ENCODE data around the gene NAV2.

GRCh38 chr11:20031155-20032001, 318.7 kb downstream of the NAV2 start:
- TF ChIP-seq, protein P1, sequence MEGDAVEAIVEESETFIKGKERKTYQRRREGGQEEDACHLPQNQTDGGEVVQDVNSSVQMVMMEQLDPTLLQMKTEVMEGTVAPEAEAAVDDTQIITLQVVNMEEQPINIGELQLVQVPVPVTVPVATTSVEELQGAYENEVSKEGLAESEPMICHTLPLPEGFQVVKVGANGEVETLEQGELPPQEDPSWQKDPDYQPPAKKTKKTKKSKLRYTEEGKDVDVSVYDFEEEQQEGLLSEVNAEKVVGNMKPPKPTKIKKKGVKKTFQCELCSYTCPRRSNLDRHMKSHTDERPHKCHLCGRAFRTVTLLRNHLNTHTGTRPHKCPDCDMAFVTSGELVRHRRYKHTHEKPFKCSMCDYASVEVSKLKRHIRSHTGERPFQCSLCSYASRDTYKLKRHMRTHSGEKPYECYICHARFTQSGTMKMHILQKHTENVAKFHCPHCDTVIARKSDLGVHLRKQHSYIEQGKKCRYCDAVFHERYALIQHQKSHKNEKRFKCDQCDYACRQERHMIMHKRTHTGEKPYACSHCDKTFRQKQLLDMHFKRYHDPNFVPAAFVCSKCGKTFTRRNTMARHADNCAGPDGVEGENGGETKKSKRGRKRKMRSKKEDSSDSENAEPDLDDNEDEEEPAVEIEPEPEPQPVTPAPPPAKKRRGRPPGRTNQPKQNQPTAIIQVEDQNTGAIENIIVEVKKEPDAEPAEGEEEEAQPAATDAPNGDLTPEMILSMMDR (optimal IDR thresholded peaks at IDR 0.05 in 1 of 3, IDR thresholded peaks at IDR 0.05 in 1 of 3, conservative IDR thresholded peaks at IDR 0.05 in 1 of 3; ENCODE audit: extremely low read depth in 1 of 3, insufficient read depth in 2 of 3, low read length in 3 of 3) = no peak
- TF ChIP-seq EZH2 (IDR thresholded peaks at IDR 0.05; ENCODE audit: low read length) = no peak
